ENCODE data around the gene UNC119.
A peak's percentile ranks its signal among the peaks of the same experiment; 100 is the strongest.
"Not testable (repeated sequence)": the region's sequence is repeated elsewhere in the genome, so short reads cannot be mapped to it uniquely, and the experiment has no call there.

UNC119 gene

DNA sequence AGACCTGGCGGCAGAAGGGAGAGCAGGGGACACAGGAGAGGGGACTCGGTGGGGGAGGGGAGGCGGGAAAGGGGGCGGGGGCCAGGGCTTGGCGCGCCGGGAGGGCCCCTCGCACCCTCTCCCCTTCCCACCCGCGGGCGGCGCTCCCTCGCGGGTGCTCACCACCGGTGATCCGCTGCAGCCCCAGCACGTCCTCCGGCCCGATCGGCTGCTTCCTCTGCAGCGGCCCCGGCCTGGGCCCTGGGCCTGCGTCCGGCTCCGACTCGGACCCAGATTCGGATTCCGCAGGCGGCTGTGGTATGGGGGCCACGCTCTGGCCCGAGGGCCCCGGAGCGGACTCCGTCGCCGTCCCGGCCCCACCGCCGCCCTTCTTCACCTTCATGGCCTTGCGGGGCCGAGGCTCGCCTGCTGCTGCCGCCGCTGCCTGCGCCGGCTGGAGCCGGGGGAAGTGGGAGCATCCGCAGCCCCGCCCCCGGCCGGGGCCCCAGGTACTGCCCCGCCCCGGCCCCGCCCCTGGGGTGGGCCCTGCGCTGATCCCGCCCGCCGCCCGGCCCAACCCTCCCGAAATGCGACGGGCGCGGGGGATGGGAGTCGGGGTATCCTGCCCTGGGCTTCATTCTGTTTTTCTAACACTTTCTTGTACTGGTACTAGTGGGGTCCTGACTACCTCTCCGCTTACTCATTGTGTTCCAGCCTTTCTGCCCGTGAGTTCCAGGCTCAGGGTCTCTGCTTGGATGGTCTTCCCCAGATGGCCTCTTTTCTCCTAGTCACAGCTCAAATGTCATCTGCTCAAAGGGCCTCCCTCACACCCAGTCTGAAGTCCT, at the start of gene UNC119:
UNC119 (minus strand) TSS at position 449 of the 824 bp plus-strand sequence; CDS start at position 382, 67 bp downstream.
- H3K4me3 ChIP-seq: peak within 1 kb of the TSS; percentile 65 to 94 (median 86)
- peak within 1 kb of the TSS in 20 of 21 experiments; percentile 37 to 89 (median 74) for H3K27ac ChIP-seq

GRCh38 chr17:28599311-28600184, 47.1 kb upstream of the UNC119 start:
- H3K4me3 ChIP-seq: peak overlapping the region; percentile 48 to 70 (median 55)

DNA sequence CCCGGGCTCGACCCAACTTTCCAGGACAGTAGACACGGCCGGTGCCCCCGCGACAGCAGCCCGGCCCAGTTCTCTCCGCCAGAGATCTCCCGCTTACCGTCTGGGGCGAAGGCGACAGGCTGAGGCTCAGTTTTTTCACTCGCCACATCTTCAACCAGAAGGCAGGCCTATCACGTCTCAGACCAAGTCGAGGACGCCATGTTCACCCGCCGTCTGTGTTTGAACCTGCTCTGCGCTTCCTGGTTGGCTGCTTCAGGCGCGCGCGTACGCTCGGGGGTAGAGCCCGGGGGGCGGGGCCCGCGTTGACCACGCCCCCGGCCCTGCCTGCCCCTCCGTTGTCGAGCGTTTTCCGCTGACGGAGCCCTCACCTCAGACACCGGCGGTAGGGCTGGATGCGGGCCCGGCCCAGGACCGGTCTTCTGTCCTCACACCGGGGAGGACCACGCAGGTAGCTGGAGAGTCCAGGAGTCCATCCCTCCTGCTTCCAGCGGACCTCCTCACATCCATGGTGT, 46.4 kb upstream of the UNC119 start, which contains the start of gene SPAG5:
SPAG5 (minus strand) TSS at position 227 of the 512 bp plus-strand sequence; CDS start at position 148, 79 bp downstream.
- peak within 1 kb of the TSS; percentile 48 to 70 (median 55) for H3K4me3 ChIP-seq
- peak within 1 kb of the TSS in 20 of 21 experiments; percentile 74 to 98 (median 88) for H3K27ac ChIP-seq

More at GRCh38 chr17:28599311-28600184, 47.1 kb upstream of the UNC119 start:
- peak overlapping the region in 20 of 21 experiments; percentile 74 to 98 (median 88) for H3K27ac ChIP-seq

GRCh38 chr17:28598389-28598788, 46.0 kb upstream of the UNC119 start:
- peak overlapping the region; percentile 48 to 70 (median 55) for H3K4me3 ChIP-seq
- peak overlapping the region in 13 of 21 experiments; percentile 44 to 98 (median 89) for H3K27ac ChIP-seq

- H3K4me3 ChIP-seq: peak overlapping the region; percentile 48 to 70 (median 55)
- H3K27ac ChIP-seq: peak overlapping the region in 1 of 21 experiments; percentile 88
Observed at GRCh38 chr17:28597606-28598383, 45.4 kb upstream of the UNC119 start.

DNA sequence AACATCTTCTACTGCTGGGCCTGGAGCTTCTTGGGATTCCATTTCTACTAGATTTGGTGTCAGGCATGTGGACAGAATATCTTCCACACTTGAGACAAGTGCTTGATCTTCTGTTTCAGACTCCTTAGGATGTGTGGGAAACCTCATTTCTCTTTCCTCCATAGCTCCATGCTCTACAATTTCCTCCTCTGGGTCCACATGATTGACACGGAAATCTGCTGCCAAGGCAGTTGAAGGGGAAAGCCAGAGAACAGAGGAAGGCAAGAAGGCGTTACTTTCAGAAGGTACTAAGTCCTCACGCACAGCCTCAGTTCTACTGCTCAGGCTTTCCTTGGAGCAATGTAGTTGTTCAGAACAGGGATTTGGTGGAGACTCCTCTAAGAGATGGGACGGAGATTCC, 39.8 kb upstream of the UNC119 start:
- Histone ChIP-seq H3K4me3 (no peak overlapping the region), H3K27ac (no peak overlapping the region)

DNA sequence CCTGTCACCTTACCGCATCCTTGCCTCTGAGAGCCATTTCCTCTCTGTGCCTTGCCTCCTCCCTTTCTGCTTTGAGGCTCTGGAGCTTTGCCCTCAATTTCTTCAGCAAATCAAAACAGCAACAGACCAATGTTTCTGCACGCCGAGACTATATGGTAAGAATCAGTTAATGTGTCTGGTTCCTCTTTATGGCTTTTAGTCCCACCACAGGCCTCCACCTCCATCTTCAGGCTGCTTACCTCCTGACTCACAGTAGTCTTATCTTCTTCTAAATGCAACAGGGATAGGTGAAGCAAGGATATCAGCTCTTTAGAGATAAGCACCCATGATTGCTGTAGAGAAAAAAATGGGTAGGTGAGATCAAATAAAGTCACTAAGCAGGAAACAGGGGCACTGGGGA, 33.4 kb upstream of the UNC119 start:
- Histone ChIP-seq H3K4me3 (no peak overlapping the region), H3K27ac (no peak overlapping the region)

DNA sequence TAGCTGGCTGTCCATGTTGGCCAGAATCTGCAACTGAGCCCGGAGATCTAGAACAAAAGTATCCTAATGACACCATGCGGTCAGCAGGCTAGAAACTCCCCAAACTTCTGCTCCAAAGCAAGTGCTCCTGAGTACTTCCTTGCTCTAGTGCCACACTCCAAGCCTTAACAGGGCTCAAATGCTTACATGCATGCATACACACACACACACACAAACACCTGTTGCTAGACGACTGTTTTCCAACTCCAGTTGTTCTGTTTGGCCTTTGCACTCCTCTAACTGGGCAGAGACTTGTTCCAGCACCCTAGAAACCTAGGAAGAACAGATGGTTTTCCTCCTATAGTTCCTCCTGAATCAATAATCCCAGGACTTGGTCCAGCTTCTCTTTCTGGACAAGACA, 32.0 kb upstream of the UNC119 start:
- H3K4me3 ChIP-seq: no peak overlapping the region
- H3K27ac ChIP-seq: no peak overlapping the region

DNA sequence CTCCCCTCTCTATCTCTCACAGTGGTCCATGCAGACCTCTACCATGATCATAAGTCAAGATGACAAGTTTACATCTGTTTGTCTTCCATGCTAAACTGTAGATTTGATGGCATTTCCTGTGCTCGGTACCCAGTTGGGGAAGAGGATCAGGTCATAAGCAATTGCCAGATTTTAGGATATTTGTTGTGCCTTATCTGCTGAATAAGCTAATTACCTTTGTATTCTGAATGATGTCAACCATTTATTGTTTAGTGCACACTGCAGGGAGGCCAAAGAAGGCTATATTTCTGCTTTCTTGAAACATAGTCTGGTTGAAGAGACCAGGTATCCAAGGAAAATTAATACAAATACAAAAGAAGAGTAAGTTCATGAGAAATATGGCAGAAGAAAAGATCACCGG, 30.1 kb upstream of the UNC119 start:
- no peak overlapping the region for H3K4me3 ChIP-seq
- H3K27ac ChIP-seq: no peak overlapping the region

DNA sequence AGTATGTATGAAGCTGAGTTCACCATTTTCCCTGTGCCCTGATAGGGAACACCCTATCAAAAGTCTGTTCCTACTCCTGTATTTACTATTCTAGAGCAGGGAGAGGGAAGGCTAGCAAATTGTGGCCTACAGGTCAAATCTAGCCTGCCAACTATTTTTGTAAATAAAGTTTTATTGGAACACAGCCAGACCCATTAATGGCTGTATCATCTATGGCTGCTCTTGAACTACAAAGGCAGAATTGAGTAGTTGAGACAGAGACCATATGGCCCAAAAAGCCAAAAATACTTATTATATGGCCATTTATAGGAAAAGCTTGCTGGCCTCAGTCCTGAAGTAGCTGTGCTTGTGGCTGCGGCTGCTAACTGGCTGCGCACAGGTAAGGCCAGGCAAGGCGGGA, 28.5 kb upstream of the UNC119 start:
- Histone ChIP-seq H3K27ac (no peak overlapping the region), H3K4me3 (no peak overlapping the region)

DNA sequence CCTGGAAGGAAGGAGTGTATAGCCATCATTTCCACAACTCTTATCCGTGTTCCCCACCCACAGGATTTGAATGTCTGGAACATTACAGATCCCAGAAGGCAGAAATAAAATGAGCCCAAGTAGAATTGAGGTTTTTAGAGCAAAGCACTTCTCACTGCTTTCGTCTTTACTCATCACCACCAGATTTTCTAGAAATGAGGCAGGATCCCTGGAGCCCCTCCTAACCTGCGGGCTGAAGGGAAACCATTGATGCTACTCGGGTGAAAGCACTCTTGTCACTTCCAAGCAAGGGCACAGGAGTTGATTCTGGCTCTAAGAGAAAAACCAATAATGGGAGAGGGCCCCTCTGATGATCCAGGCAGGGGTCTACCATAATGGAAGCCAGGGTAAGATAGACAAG, 27.1 kb upstream of the UNC119 start:
- Histone ChIP-seq H3K27ac (no peak overlapping the region), H3K4me3 (no peak overlapping the region)

- H3K27ac ChIP-seq: no peak overlapping the region
- no peak overlapping the region for H3K4me3 ChIP-seq
Observed at GRCh38 chr17:28578246-28579195, 26.1 kb upstream of the UNC119 start.

DNA sequence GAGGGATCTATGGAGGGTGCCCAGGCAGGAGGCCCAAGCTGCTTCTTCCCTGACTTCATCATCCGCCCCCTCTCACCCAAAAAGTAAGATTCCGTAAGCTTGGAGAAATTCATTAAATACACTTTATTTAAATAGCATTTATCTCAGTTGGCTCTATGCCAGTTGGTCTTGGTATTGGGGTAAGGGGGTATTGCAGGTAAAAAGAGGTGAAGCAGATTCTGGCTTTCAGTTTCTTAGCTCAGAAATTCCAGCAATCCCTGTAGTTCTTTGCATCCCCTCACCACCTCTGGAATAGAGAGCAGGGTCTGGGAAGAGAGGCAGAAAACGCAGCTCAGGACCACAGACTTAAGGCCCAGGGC, 25.0 kb upstream of the UNC119 start:
- peak overlapping the region in 3 of 21 experiments; percentile 6 to 52 (median 43) for H3K27ac ChIP-seq

DNA sequence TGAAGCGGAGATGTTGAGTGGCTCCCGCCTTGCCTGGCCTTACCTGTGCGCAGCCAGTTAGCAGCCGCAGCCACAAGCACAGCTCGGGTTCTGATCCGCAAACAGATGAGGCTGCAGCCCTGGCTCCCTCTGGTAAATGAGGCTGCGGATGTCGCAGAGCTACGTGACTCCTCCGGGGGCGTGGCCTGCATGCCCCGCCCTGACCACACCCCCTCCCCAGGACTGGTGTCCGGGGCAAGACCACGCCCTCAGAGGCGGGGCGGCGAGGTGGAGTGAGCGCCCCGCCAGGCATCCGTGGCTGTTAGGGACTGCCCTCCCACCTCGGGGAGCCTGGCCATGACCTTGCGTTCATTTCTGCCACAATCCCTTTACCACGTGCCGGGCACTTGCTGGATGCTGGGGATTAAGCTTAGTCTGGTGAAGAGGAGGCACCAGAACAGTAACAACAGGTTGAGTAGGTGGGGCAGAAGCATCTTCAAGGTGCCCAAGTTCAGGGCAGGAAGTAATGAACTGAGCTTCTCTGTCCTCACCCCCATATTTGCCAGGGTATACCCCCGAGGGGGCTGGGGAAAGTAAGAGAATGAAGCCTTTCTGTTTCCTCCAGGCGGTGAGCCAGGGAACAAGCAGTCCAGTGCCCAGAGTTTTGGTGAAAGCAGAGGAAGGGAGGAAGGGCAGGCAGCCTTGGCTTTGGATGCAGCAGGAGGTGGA, 24.5 kb upstream of the UNC119 start, which contains the start of gene ALDOC:
ALDOC (minus strand) TSS at position 138 of the 708 bp plus-strand sequence. CDS start 1,363 bp downstream, outside the sequence.
- Histone ChIP-seq H3K27ac (peak within 1 kb of the TSS in 4 of 21 experiments; percentile 6 to 52 (median 38)), H3K4me3 (peak within 1 kb of the TSS in 6 of 7 experiments; percentile 1 to 27 (median 10))

More for the DNA sequence above, 25.0 kb upstream of the UNC119 start:
- H3K4me3 ChIP-seq: no peak overlapping the region

DNA sequence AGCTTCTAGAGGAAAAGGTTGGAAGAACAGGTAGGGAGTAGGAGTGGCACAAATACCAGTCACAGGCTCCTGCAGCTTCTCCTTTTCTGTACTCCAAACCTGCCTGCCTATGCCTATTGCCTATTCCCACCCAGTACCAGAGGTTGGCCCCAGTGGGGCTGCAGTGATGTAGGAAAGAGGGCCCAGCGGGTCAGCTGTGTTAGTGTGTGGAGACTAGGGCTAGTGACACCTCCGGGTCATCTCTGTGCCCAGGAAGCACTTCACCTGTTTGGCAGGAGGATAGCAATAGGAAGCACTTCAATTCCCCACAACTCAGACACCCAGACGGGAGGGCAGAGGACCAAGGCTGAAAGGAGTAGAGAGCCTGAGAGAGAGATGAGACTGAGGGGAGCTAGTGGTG, 23.6 kb upstream of the UNC119 start:
- H3K4me3 ChIP-seq, H3K27ac ChIP-seq: not testable (repeated sequence)

DNA sequence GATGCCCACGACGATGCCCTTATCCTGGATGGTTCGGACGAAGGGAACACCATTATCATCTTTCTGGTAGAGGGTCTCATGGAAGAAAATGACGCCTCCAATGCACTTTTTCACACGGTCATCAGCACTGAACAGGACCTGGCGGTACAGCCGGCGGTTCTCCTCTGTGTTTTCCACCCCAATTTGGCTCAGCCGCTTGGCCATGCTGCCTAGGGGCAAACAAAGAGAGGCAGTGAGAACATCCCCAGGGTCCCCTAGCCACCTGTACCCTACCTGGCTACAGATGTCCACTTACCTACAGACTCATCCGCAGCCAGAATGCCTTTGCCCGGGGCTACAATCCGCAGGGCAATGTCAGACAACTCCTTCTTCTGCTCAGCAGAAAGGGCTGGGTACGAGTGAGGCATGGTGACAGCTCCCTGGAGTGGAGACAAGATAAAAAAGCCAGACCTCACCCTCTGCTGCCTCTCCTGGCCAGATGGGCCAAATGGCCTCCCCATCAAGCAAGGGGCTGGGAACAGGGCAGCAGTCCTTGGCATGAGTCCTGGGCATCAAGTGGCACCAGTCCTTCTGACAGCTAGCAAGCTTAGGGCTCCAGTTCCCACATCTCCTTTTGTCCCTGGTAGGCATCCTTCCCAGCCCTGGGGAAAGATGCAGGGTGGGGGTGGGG, 22.8 kb upstream of the UNC119 start:
- Histone ChIP-seq H3K4me3 (no peak overlapping the region), H3K27ac (no peak overlapping the region)

GRCh38 chr17:28574526-28574925, 22.1 kb upstream of the UNC119 start:
- Histone ChIP-seq H3K4me3 (no peak overlapping the region), H3K27ac (no peak overlapping the region)

Measured in skin epidermis (tissue), 12 donors.